Peyer's patch (tissue), 4 donors: ENCODE data around the gene WDR86.

Experiments used
- POLR2A ChIP-seq, 2 donors: fragments of 450-650 bp; IDR thresholded peaks; one replicate each; pipeline ENCODE4 v1.5.1; 2017; ENCODE audit warnings: antibody characterized with exemption in 2 of 2, mild to moderate bottlenecking in 2 of 2, moderate library complexity in 2 of 2
- TF ChIP-seq, protein P1 (sequence below), 6 experiments: fragments of 450-650 bp in 4 of 6; fragments of 200-600 bp in 2 of 6; sonication (generic) in 1 of 6; IDR thresholded peaks; one replicate each; pipeline ENCODE4 v1.5.1; 2017 to 2019; ENCODE audit warnings: antibody characterized with exemption in 6 of 6, mild to moderate bottlenecking in 3 of 6, moderate library complexity in 1 of 6

DNA sequence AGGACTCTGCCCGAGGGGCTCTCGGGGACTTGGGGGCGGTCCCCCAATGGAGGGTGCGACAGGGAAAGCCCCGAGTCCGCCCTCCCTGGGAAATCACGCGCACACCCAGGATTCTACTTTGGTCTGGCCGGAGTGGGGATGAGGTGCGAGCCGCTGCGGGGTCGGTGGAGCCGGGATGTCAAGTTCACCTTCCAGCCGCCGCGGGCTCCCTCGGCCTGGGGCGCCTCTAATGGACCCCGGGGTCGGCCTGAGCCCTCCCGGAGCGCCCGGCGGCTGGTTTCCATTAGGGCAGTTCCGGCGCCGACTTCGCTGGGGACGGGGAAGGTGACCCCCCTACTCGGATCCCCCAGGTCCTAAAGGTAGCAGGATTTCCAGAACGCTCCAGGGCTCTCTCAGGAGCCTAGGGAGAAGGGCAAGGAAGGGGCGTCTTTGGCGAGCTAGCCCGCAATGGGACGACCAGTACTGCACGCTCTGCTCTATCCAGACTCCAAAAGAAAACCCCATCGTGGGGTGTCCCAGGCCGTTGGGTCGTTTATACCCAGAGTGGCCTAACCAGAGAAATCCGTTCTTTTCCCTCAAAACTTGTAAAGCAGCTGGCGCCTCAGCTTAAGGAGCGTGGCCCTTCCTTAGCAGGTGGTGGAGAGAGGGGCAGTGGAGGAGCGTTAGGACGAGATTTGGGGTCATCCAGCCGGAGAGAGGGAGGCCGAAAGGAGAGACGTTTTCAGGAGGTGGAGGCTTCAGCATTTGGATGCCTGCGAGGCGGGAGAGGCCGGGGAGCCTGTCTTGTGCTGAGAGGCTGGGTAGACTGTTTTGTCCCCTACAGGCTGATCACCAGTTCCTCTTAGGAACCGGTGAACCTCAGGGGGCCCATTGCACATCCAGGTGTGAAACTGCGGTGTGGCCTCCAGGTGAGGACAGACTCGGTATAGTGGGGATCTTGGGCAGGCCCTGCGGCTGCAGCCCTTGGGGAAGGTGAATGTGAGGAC is 860 bp upstream of the WDR86 start:
- TF ChIP-seq, protein P1, sequence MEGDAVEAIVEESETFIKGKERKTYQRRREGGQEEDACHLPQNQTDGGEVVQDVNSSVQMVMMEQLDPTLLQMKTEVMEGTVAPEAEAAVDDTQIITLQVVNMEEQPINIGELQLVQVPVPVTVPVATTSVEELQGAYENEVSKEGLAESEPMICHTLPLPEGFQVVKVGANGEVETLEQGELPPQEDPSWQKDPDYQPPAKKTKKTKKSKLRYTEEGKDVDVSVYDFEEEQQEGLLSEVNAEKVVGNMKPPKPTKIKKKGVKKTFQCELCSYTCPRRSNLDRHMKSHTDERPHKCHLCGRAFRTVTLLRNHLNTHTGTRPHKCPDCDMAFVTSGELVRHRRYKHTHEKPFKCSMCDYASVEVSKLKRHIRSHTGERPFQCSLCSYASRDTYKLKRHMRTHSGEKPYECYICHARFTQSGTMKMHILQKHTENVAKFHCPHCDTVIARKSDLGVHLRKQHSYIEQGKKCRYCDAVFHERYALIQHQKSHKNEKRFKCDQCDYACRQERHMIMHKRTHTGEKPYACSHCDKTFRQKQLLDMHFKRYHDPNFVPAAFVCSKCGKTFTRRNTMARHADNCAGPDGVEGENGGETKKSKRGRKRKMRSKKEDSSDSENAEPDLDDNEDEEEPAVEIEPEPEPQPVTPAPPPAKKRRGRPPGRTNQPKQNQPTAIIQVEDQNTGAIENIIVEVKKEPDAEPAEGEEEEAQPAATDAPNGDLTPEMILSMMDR (IDR thresholded peaks at IDR 0.05) = no peak
- TF ChIP-seq POLR2A (IDR thresholded peaks at IDR 0.05) = no peak
